ENCODE results near the gene RNF135. TPM values are rescaled to one million over a fixed set of nuclear protein-coding genes. Genes with fewer than 3 reads are reported as not detected.

RNF135 gene
- polyA plus RNA-seq, 1 of the 3 experiments (the other 2 are of a cell fraction): not detected

- ChIA-PET POLR2A (no interaction called here), CTCF (interaction anchor here (0.7 kb wide), 1 partner anchor 11 kb away, joined by 3 read pairs; no protein-coding TSS in a partner anchor)
- TF ChIP-seq REST (IDR thresholded peaks at IDR 0.05; ENCODE audit: low read depth, low read length) (no peak), SIN3A (IDR thresholded peaks at IDR 0.05; ENCODE audit: borderline replicate concordance, low read depth, low read length) (peak; percentile 25; the same call in 1 of the 2 replicates), FOSL2 (IDR thresholded peaks at IDR 0.05; ENCODE audit: borderline replicate concordance, low read depth) (no peak), NFIC (IDR thresholded peaks at IDR 0.05; ENCODE audit: borderline replicate concordance) (peak; percentile 83), GATA2 (CRISPR knock-in tag; IDR thresholded peaks at IDR 0.05) (peak; percentile 63), TEAD4 (IDR thresholded peaks at IDR 0.05; ENCODE audit: borderline replicate concordance, insufficient read depth) (no peak), TAF1 (IDR thresholded peaks at IDR 0.05; ENCODE audit: borderline replicate concordance, low read depth, low read length) (no peak), ZBTB33 (IDR thresholded peaks at IDR 0.05; ENCODE audit: borderline replicate concordance, low read depth) (no peak), POLR2AphosphoS5 (IDR thresholded peaks at IDR 0.05; ENCODE audit: low read depth, low read length) (peak; percentile 54; the same call in 1 of the 2 replicates), EP300 (IDR thresholded peaks at IDR 0.05; ENCODE audit: borderline replicate concordance in 1 of 2, low read depth in 1 of 2, low read length in 1 of 2) (0 out of 4 replicates have a peak, but pooled peaks of 1 of the 2 experiments have one; percentile 20), PBX3 (IDR thresholded peaks at IDR 0.05) (peak; percentile 83), IRF3 (IDR thresholded peaks at IDR 0.05; ENCODE audit: low read depth, low read length) (no peak), CTCF (IDR thresholded peaks at IDR 0.05) (no peak), EZH2phosphoT487 (IDR thresholded peaks at IDR 0.05; ENCODE audit: borderline replicate concordance, low read depth) (no peak), MEF2A (IDR thresholded peaks at IDR 0.05; ENCODE audit: borderline replicate concordance, low read depth) (no peak), SMC3 (IDR thresholded peaks at IDR 0.05; ENCODE audit: low read depth, low read length) (no peak), MAX (IDR thresholded peaks at IDR 0.05; ENCODE audit: low read depth) (0 out of 2 replicates have a peak, but pooled peaks have one; percentile 46), YY1 (IDR thresholded peaks at IDR 0.05; ENCODE audit: low read depth) (no peak), NRF1 (IDR thresholded peaks at IDR 0.05; ENCODE audit: low read depth, low read length) (no peak), RCOR1 (IDR thresholded peaks at IDR 0.05; ENCODE audit: low read length) (peak; percentile 37; the same call in 1 of the 2 replicates), CHD2 (IDR thresholded peaks at IDR 0.05; ENCODE audit: low read length, partially characterized antibody) (peak; percentile 54)
Measured at GRCh38 chr17:30950669-30951399, 20.0 kb upstream of the RNF135 start.

More at GRCh38 chr17:30950669-30951399, 20.0 kb upstream of the RNF135 start:
- Histone ChIP-seq H3F3A (replicated peaks; ENCODE audit: insufficient read depth) (peaks cover 3% of the 10 kb centered on the region), H3K27me3 (ENCODE audit: insufficient read depth) (no peaks in the 10 kb centered on the region), H3K4me3 (ENCODE audit: low read depth in 2 of 2, low read length in 1 of 2) (no peak overlapping the region), H3K36me3 (replicated peaks in 1 of 2; ENCODE audit: control insufficient read depth in 1 of 2, insufficient read depth in 2 of 2, low read length in 1 of 2) (no peaks in the 10 kb centered on the region), H3K4me1 (ENCODE audit: control insufficient read depth in 1 of 2, insufficient read depth in 2 of 2, low read depth in 1 of 2, low read length in 1 of 2) (peaks cover 5 to 12% of the 10 kb centered on the region in 2 experiments; a peak in 1 of 4 replicates), H3K79me2 (ENCODE audit: insufficient read depth) (no peaks in the 10 kb centered on the region), H3K27ac (ENCODE audit: low read depth in 2 of 2, low read length in 1 of 2) (peak overlapping the region; percentile 29 to 31; a peak in 2 of 4 replicates), H3K9ac (no peak overlapping the region), H2AFZ (ENCODE audit: low read depth) (peak overlapping the region; percentile 69; the same call in 1 of the 2 replicates), H3K9me3 (no peaks in the 10 kb centered on the region), H3K9me2 (no peaks in the 10 kb centered on the region), H4K20me1 (ENCODE audit: insufficient read depth) (no peaks in the 10 kb centered on the region), H3K4me2 (0 out of 2 replicates have a peak overlapping the region, but pooled peaks have one; percentile 6)
- WGBS (ENCODE audit: low lambda C conversion rate): 55% methylated on average over 8 of the region's 9 CpGs
- DNase-seq: peak; percentile 78

All from SK-N-SH (cell line).